ENCODE data around the gene CCDC87. TPM values are rescaled to one million over a fixed set of nuclear protein-coding genes. Genes with fewer than 3 reads are reported as not detected.
"Not testable (repeated sequence)": the region's sequence is repeated elsewhere in the genome, so short reads cannot be mapped to it uniquely, and the experiment has no call there.

Gene CCDC87
- total and polyA plus RNA-seq, 9 donors: 0.13 to 0.60 (median 0.45) TPM

DNA sequence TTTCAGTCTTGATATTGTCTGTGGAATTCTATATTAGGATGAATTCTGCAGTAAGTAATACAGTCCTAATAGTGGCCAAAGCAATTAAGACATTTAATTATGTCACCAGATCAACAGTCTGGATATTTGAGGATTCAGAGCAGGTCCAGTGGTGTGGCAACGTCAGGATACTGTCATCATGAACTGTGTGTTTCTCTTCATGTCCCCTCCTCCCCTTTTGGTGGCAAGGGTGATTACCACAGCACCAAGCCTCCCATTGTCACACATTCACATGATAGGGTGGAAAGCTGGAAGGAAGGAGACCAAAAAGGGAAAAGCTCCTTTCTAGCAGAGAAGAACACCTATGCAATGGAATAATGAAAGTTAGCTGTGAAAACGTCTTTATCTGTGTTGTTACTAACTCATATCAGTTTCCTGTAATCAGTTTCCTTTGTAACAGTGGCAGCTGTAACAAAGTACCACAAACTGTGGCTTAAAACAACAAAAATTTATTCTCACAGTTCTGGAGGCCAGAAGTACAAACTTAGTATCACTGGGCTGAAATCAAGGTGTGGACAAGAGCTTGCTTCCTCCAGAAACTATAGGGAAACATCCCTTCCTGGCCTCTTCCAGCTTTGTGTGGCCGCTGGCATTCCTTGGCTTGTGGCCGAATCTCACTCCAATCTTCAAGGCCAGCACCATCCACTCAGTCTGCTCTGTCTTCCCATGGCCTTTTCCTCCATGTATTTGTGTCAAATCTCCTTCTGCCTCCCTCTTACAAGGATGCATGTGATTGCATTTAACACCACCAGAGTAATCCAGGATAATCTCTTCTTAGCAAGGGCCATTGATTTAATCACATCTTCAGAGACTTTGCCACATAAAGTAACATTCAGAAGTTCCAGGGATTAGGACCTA is 17.1 kb upstream of the CCDC87 start:
- TF ChIP-seq POLR2A (IDR thresholded peaks at IDR 0.05) (no peak), EP300 (IDR thresholded peaks at IDR 0.05) (no peak)
- TF ChIP-seq, protein P1, sequence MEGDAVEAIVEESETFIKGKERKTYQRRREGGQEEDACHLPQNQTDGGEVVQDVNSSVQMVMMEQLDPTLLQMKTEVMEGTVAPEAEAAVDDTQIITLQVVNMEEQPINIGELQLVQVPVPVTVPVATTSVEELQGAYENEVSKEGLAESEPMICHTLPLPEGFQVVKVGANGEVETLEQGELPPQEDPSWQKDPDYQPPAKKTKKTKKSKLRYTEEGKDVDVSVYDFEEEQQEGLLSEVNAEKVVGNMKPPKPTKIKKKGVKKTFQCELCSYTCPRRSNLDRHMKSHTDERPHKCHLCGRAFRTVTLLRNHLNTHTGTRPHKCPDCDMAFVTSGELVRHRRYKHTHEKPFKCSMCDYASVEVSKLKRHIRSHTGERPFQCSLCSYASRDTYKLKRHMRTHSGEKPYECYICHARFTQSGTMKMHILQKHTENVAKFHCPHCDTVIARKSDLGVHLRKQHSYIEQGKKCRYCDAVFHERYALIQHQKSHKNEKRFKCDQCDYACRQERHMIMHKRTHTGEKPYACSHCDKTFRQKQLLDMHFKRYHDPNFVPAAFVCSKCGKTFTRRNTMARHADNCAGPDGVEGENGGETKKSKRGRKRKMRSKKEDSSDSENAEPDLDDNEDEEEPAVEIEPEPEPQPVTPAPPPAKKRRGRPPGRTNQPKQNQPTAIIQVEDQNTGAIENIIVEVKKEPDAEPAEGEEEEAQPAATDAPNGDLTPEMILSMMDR (IDR thresholded peaks at IDR 0.05): no peak
- intact Hi-C loops (cut with DNase I): no loop called here
- Histone ChIP-seq H3K36me3 (no peaks in the 10 kb centered on the region), H3K4me3 (no peak overlapping the region), H3K4me1 (ENCODE audit: insufficient read depth) (peaks cover 3% of the 10 kb centered on the region), H3K27me3 (no peaks in the 10 kb centered on the region), H3K27ac (no peak overlapping the region), H3K9me3 (no peaks in the 10 kb centered on the region)
- DNase-seq: no peak
- WGBS, 3 donors: 54 to 72% (median 54%) methylated on average over 4 of the region's 4 CpGs

DNA sequence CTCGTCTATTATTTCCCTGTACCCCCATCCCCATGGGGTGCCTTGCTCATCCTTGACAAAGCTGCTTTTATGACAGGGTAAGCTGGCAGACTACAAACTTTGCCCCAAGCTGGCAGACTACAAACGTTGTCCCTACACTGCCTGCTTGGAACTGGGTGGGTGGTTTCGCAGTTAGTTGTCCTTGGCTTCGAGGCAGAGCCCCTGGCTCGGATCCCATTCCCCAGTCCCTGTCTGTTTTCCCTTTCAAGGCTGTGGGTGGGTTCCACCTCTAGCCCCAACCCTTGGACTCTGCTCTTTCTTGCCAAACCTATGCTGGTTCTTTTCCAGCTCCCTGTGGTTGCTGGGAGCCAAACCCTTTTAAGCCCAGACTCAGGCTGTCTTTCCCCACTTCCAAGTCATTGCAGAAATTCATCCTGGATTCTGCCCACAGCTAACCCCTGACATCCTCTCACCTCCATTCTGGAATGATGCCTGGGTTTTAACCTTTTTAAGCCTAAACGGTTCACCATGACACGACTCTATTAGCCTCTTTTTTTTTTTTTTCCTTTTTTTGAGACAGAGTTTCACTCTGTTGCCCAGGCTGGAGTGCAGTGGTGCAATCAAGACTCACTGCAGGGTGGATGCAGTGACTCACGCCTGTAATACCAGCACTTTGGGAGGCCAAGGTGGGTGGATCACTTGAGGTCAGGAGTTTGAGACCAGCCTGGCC is 14.4 kb upstream of the CCDC87 start:
- TF ChIP-seq POLR2A (IDR thresholded peaks at IDR 0.05) (no peak), EP300 (IDR thresholded peaks at IDR 0.05) (no peak)
- TF ChIP-seq, protein P1 (IDR thresholded peaks at IDR 0.05): no peak
- DNase-seq: peak; percentile 85 to 91 (median 86)
- Histone ChIP-seq H3K27me3 (no peaks in the 10 kb centered on the region), H3K4me1 (ENCODE audit: insufficient read depth) (peaks cover 3% of the 10 kb centered on the region), H3K36me3 (no peaks in the 10 kb centered on the region), H3K9me3 (no peaks in the 10 kb centered on the region), H3K4me3 (no peak overlapping the region), H3K27ac (peak overlapping the region; percentile 13 to 61)
- intact Hi-C loops (cut with DNase I): no loop called here
- 6 to 12% (median 8%) methylated on average over 8 of the region's 8 CpGs for WGBS, 3 donors

DNA sequence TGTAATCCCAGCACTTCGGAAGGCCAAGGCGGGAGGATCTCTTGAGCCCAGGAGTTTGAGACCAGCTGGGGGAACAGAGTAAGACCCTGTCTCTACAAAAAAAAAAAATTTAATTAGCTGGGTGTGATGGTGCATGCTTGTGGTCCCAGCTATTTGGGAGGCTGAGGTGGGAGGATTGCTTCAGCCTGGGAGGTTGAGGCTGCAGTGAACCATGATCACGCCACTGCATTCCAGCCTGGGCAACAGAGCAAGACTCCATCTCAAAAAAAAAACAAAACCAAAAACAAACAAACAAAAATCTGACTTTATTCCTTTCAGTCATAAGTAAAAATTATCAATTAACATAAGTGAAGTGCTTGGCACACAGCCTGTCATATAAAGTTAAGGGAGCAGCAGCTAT is 13.7 kb upstream of the CCDC87 start:
- H3K4me1 ChIP-seq (ENCODE audit: insufficient read depth); DNase-seq; intact Hi-C loops (cut with DNase I); H3K27me3 ChIP-seq; H3K9me3 ChIP-seq; H3K36me3 ChIP-seq; H3K4me3 ChIP-seq: not testable (repeated sequence)
- 81 to 86% (median 83%) methylated on average over 3 of the region's 3 CpGs for WGBS, 3 donors
- H3K27ac ChIP-seq: peak overlapping the region in 1 of 2 donors; percentile 61

DNA sequence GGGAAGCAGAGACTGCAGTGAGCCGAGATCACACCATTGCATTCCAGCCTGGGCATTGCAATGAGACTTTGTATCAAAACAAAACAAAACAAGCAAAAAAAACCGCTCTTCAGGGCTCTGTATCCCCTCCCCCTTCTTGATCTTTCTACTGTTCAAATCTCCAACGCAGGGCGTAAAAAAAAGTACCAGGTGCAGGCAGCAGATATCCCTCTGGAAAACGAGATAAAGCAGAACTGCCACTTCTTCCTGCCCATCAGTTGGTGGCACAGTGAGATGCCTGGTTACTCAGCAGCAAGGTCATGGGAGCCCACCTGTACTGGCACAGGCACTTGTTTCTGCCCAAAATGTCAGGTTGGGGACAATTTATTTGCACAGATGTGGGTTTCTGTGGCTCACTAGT is 11.3 kb upstream of the CCDC87 start:
- intact Hi-C loops (cut with DNase I): no loop called here
- no peaks in the 10 kb centered on the region for H3K27me3 ChIP-seq
- no peaks in the 10 kb centered on the region for H3K36me3 ChIP-seq
- no peak overlapping the region for H3K4me3 ChIP-seq
- TF ChIP-seq EP300 (IDR thresholded peaks at IDR 0.05) (no peak), POLR2A (IDR thresholded peaks at IDR 0.05) (no peak)
- TF ChIP-seq, protein P1 (IDR thresholded peaks at IDR 0.05): no peak
- no peak overlapping the region for H3K27ac ChIP-seq
- no peaks in the 10 kb centered on the region for H3K9me3 ChIP-seq
- 81 to 86% (median 84%) methylated on average over 5 of the region's 5 CpGs for WGBS, 3 donors
- H3K4me1 ChIP-seq (ENCODE audit: insufficient read depth): peaks cover 3% of the 10 kb centered on the region
- DNase-seq: no peak

DNA sequence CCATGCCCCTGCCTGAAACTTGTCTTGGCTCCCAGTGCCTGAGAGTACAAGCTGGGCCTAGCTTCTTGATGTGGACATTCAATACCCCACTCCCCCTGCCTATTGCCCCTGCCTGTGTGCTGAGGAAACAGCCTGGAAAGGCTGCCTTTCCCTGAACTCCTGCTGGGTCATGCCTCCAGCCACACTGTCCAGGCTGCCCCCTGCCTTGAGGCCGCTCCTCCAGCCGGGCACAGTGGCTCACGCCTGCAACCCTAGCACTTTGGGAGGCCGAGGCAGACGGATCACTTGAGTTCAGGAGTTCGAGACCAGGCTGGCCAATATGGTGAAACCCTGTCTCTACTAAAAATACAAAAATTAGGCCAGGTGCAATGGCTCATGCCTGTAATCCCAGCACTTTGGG is 10.2 kb upstream of the CCDC87 start:
- Histone ChIP-seq H3K36me3 (no peaks in the 10 kb centered on the region), H3K27ac (no peak overlapping the region), H3K9me3 (no peaks in the 10 kb centered on the region), H3K4me1 (ENCODE audit: insufficient read depth) (peaks cover 3% of the 10 kb centered on the region), H3K4me3 (no peak overlapping the region), H3K27me3 (no peaks in the 10 kb centered on the region)
- DNase-seq: no peak
- no peak for TF ChIP-seq POLR2A (IDR thresholded peaks at IDR 0.05)
- TF ChIP-seq, protein P1 (IDR thresholded peaks at IDR 0.05): no peak
- TF ChIP-seq EP300 (IDR thresholded peaks at IDR 0.05): no peak
- 89 to 95% (median 94%) methylated on average over 6 of the region's 6 CpGs for WGBS, 3 donors
- intact Hi-C loops (cut with DNase I): no loop called here

Measured in ovary (tissue), 9 donors.